ENCODE results near the gene MBD4. TPM values are rescaled to one million over a fixed set of nuclear protein-coding genes. Genes with fewer than 3 reads are reported as not detected.

MBD4 gene
- total and polyA plus RNA-seq, 10 of the 15 experiments (the other 5 are each of a cell fraction or from before 2014, with no cell fraction given): 17.7 to 59.0 (median 49.0) TPM

GRCh38 chr3:129399895-129400357 is 39.8 kb downstream of the MBD4 start:
- peak overlapping the region; percentile 69; the same call in 1 of the 2 replicates for H3K4me3 ChIP-seq
- ChIA-PET CTCF (interaction anchor here (0.7 to 5.7 kb wide), 19 partner anchors 12 to 124 kb away, joined by 3 to 84 read pairs (median 5); partner anchors contain the start of genes EFCAB12, IFT122 and MBD4), RAD21 (ENCODE audit: unreplicated experiment) (interaction anchor here (0.6 to 3.3 kb wide), 14 partner anchors 10 to 90 kb away, joined by 3 to 36 read pairs (median 5); partner anchors contain the start of genes IFT122 and MBD4), SMC1A (ENCODE audit: uncharacterized antibody, unreplicated experiment) (interaction anchor here (0.6 to 19.4 kb wide), 10 partner anchors 9 to 49 kb away, joined by 3 to 275 read pairs (median 6); partner anchors contain the start of genes IFT122 and MBD4), POLR2A (interaction anchor here (0.6 to 2.7 kb wide), 18 partner anchors 9 to 521 kb away, joined by 3 to 24 read pairs (median 6); partner anchors contain the start of genes ACAD9, HMCES and IFT122)
- in situ Hi-C loops (cut with MboI) (no loop called here), intact Hi-C loops (cut with micrococcal nuclease; ENCODE audit: unreplicated experiment) (loop anchor here (2.0 kb wide), 1 partner anchor 41 kb away; the partner anchor contains the start of gene IFT122)
- peaks cover 2% of the 10 kb centered on the region for H3K4me1 ChIP-seq (ENCODE audit: control insufficient read depth, insufficient read depth, low read length)
- ATAC-seq: peak; percentile 43
- H4K20me1 ChIP-seq (ENCODE audit: control insufficient read depth, insufficient read depth): no peaks in the 10 kb centered on the region; the same call in 1 of the 2 replicates
- no peak for FAIRE-seq
- no peaks in the 10 kb centered on the region for H3K9me3 ChIP-seq (replicated peaks; ENCODE audit: control insufficient read depth, insufficient read depth, low read length)
- peak overlapping the region; percentile 87 for H3K27ac ChIP-seq (ENCODE audit: control insufficient read depth, insufficient read depth)
- peak overlapping the region; percentile 36 for H3K4me2 ChIP-seq (ENCODE audit: control insufficient read depth, insufficient read depth)
- H3K27me3 ChIP-seq (replicated peaks in 1 of 2; ENCODE audit: control insufficient read depth in 2 of 2, insufficient read depth in 2 of 2, low read length in 1 of 2): no peaks in the 10 kb centered on the region
- 37% methylated on average over 8 of the region's 8 CpGs for WGBS (ENCODE audit: insufficient coverage, insufficient replicate concordance, low lambda C conversion rate, missing lambda C conversion rate)
- peaks cover 0 to 7% of the 10 kb centered on the region in 2 experiments; a peak in 1 of 4 replicates for H3K36me3 ChIP-seq (ENCODE audit: control insufficient read depth in 2 of 2, insufficient read depth in 2 of 2, low read length in 1 of 2)
- peak overlapping the region; percentile 95 for H2AFZ ChIP-seq (ENCODE audit: control insufficient read depth, low read depth, low read length)
- peaks cover 34% of the 10 kb centered on the region for H3K79me2 ChIP-seq (ENCODE audit: control insufficient read depth, insufficient read depth, low read length)
- DNase-seq (ENCODE audit: low read depth, low spot score): no peak
- H3K9ac ChIP-seq (ENCODE audit: control insufficient read depth, insufficient read depth, low read length): peak overlapping the region; percentile 78; the same call in 1 of the 2 replicates
- TSS peak; percentile 95 for BruUV-seq (replicated peaks)
- TF ChIP-seq ESRRA (IDR thresholded peaks at IDR 0.05; ENCODE audit: low read length): no peak
- TF ChIP-seq ATF2 (IDR thresholded peaks at IDR 0.05; ENCODE audit: low read length): 0 out of 2 replicates have a peak, but pooled peaks have one; percentile 10
- TF ChIP-seq CBX3 (IDR thresholded peaks at IDR 0.05; ENCODE audit: borderline replicate concordance, low read depth): no peak
- 0 out of 2 replicates have a peak, but pooled peaks have one; percentile 27 for TF ChIP-seq POLR2A (IDR thresholded peaks at IDR 0.05; ENCODE audit: low read depth, low read length)
- TF ChIP-seq IKZF2 (IDR thresholded peaks at IDR 0.05): peak in 1 of 2 experiments; percentile 48; a peak in 1 of 4 replicates
- TF ChIP-seq NR2C2 (IDR thresholded peaks at IDR 0.05; ENCODE audit: borderline replicate concordance, control insufficient read depth, insufficient read length, low read depth): no peak
- no peak for TF ChIP-seq ZBTB4 (CRISPR knock-in tag; IDR thresholded peaks at IDR 0.05)
- TF ChIP-seq MLLT1 (IDR thresholded peaks at IDR 0.05): peak; percentile 37
- 0 out of 2 replicates have a peak, but pooled peaks have one; percentile 2 for TF ChIP-seq WRNIP1 (IDR thresholded peaks at IDR 0.05; ENCODE audit: borderline replicate concordance, low read depth, low read length)
- TF ChIP-seq RB1 (IDR thresholded peaks at IDR 0.05; ENCODE audit: borderline replicate concordance): no peak
- TF ChIP-seq SMAD5 (IDR thresholded peaks at IDR 0.05; ENCODE audit: low read depth): peak; percentile 38; the same call in 1 of the 2 replicates
- no peak for TF ChIP-seq SKIL (IDR thresholded peaks at IDR 0.05; ENCODE audit: low read depth, poor library complexity, severe bottlenecking)
- TF ChIP-seq SRF (IDR thresholded peaks at IDR 0.05; ENCODE audit: low read depth in 2 of 2, low read length in 2 of 2): no peak
- peak; percentile 65; the same call in 1 of the 2 replicates for TF ChIP-seq ZNF384 (IDR thresholded peaks at IDR 0.05; ENCODE audit: borderline replicate concordance, low read depth, low read length)
- TF ChIP-seq FOXM1 (IDR thresholded peaks at IDR 0.05; ENCODE audit: low read depth, low read length): peak; percentile 6; the same call in 1 of the 2 replicates

Measured in GM12878 (cell line).